ENCODE results near the gene ENGASE. TPM values are rescaled to one million over a fixed set of nuclear protein-coding genes. Genes with fewer than 3 reads are reported as not detected.

ENGASE gene
- total and polyA plus RNA-seq, 7 donors = 7.5 to 80.8 (median 26.7) TPM

DNA sequence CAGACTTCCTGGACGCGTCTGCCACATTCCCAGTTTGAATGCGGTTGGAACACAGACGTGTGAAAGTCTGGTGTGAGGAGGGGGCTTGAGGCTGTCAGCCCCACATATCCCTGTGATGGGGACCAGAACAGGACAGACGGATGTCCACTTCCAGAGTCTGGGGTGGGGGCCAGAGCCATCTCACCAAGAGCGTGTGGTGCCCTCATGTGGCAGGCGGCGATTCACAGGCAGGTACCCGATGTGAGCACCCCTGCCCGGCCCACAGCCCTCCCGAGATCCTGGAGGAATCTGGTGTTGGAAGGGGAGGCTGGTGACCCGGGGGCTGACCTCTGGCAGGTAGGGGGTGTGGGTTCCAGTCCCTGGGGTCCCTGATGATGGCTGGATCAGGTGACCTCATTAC is 51.5 kb downstream of the ENGASE start:
- ATAC-seq = peak; percentile 59 to 67 (median 67)
- WGBS, 3 donors = 31 to 35% (median 33%) methylated on average over 12 of the region's 12 CpGs
- no peaks in the 10 kb centered on the region for H3K9me3 ChIP-seq
- no peak overlapping the region for H3K4me3 ChIP-seq
- no peaks in the 10 kb centered on the region for H3K36me3 ChIP-seq (ENCODE audit: insufficient read depth in 1 of 2, low read depth in 1 of 2)
- H3K27me3 ChIP-seq (ENCODE audit: insufficient read depth in 3 of 3, low read length in 2 of 3) = peaks cover 0 to 82% (median 23%) of the 10 kb centered on the region in 3 donors
- H3K27ac ChIP-seq = no peak overlapping the region
- DNase-seq = no peak
- TF ChIP-seq, protein P1, sequence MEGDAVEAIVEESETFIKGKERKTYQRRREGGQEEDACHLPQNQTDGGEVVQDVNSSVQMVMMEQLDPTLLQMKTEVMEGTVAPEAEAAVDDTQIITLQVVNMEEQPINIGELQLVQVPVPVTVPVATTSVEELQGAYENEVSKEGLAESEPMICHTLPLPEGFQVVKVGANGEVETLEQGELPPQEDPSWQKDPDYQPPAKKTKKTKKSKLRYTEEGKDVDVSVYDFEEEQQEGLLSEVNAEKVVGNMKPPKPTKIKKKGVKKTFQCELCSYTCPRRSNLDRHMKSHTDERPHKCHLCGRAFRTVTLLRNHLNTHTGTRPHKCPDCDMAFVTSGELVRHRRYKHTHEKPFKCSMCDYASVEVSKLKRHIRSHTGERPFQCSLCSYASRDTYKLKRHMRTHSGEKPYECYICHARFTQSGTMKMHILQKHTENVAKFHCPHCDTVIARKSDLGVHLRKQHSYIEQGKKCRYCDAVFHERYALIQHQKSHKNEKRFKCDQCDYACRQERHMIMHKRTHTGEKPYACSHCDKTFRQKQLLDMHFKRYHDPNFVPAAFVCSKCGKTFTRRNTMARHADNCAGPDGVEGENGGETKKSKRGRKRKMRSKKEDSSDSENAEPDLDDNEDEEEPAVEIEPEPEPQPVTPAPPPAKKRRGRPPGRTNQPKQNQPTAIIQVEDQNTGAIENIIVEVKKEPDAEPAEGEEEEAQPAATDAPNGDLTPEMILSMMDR (IDR thresholded peaks at IDR 0.05) = peak; percentile 38
- intact Hi-C loops (cut with DNase I) = loop anchor here in 1 of 2 donors (10.0 kb wide), 1 partner anchor 59 kb away; no protein-coding TSS in a partner anchor
- no peaks in the 10 kb centered on the region for H3K4me1 ChIP-seq

DNA sequence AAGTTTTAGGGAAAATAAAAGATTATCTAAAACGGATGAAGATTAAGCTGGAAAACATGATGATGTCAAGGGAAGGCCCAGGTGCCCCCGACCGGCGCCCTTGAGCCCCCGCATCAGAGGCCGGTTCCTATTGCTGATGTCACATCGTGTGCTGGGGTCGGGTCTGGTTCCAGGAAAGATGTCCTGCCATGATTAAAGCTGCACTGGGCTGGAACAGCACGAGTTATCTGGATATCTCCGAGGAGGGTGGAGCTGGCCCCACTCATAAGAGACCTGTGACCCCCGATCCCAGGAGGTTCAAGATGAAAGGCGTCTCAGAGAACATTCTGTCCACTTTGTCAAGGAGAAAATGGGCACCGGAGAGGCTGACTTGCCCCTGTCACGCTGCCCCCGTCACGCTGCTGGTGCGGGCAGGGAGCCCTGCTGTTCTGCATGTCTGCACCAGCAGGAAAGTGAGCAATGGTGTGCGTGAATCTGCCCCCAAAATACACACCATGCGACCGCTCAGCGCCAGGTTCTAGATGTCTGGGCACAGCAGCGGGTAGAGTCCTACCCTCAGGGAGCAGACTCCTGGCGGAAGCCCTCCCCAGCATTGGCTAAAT is 53.0 kb downstream of the ENGASE start:
- no peak for DNase-seq
- WGBS, 3 donors = 57 to 66% (median 61%) methylated on average over 23 of the region's 23 CpGs
- Histone ChIP-seq H3K9me3 (no peaks in the 10 kb centered on the region), H3K27me3 (ENCODE audit: insufficient read depth in 3 of 3, low read length in 2 of 3) (peaks cover 0 to 71% (median 25%) of the 10 kb centered on the region in 3 donors), H3K36me3 (ENCODE audit: insufficient read depth in 1 of 2, low read depth in 1 of 2) (no peaks in the 10 kb centered on the region), H3K4me1 (no peaks in the 10 kb centered on the region), H3K4me3 (no peak overlapping the region), H3K27ac (no peak overlapping the region)
- ATAC-seq = no peak
- intact Hi-C loops (cut with DNase I) = loop anchor here in 1 of 2 donors (10.0 kb wide), 1 partner anchor 57 kb away; no protein-coding TSS in a partner anchor
- TF ChIP-seq, protein P1 (IDR thresholded peaks at IDR 0.05) = no peak

DNA sequence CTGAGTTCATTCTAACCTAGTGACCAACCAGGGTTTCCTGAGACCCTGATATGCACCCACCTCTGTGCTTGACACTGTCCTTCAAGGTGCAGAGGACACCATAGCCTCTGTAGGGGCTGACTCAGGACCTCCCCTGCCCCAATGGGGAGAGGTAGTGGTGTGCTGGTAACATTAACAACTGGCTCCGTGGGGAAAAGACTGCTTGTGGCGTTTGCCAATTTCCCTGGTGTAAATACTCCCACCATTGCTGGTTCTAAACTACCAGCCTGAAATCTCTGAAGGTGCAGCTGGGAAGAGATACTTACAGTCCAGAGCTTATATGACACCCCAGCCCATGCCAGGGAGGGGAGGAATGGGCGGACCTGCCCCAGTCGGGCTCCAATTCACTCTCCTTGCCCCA is 54.9 kb downstream of the ENGASE start:
- Histone ChIP-seq H3K9me3 (no peaks in the 10 kb centered on the region), H3K4me1 (no peaks in the 10 kb centered on the region), H3K27me3 (ENCODE audit: insufficient read depth in 3 of 3, low read length in 2 of 3) (peaks cover 0 to 69% (median 27%) of the 10 kb centered on the region in 3 donors), H3K36me3 (ENCODE audit: insufficient read depth in 1 of 2, low read depth in 1 of 2) (no peaks in the 10 kb centered on the region), H3K4me3 (no peak overlapping the region), H3K27ac (no peak overlapping the region)
- intact Hi-C loops (cut with DNase I) = loop anchor here in 1 of 2 donors (10.0 kb wide), 1 partner anchor 55 kb away; no protein-coding TSS in a partner anchor
- DNase-seq = no peak
- ATAC-seq = no peak
- TF ChIP-seq, protein P1 (IDR thresholded peaks at IDR 0.05) = no peak
- WGBS, 3 donors = 59 to 68% (median 68%) methylated on average over 4 of the region's 4 CpGs

DNA sequence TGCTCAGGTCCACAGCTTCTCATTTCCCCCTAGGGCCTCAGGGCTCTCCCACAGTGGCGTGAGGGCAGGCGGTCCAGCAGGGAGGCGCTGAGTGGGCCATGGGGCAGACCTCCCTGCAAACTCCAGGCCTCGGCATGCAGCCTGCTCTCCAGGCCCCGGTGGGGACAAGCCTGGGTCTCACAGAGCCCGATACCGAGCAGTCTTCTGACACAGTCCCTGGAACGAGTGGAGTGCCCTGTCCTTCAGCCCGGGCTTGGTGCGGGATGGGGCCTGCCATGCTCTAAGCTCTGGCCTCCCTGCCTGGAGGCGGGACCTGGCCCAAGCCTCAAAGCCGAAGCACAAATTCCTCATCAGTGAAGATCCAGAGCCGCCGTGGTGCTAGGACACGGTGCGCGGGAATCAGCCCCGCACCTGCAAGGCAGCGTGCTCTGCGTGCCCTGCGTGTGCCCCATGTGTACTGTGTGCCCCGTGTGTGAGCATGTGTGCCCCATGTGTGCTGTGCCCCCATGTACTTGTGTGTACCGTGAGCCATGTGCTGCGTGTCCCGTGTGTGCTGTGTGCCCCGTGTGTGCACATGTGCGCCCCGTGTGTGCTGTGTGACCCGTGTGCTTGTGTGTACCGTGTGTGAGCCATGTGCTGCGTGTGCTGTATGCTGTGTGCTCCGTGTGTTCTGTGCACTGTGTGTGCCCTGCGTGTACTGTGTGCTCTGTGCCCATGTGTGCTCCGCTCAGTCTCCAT is 56.1 kb downstream of the ENGASE start:
- H3K27me3 ChIP-seq (ENCODE audit: insufficient read depth in 3 of 3, low read length in 2 of 3) = peaks cover 0 to 69% (median 29%) of the 10 kb centered on the region in 3 donors
- H3K36me3 ChIP-seq (ENCODE audit: insufficient read depth in 1 of 2, low read depth in 1 of 2) = no peaks in the 10 kb centered on the region
- DNase-seq (no peak), ATAC-seq (no peak)
- no peaks in the 10 kb centered on the region for H3K9me3 ChIP-seq
- TF ChIP-seq, protein P1 (IDR thresholded peaks at IDR 0.05) = no peak
- no peaks in the 10 kb centered on the region for H3K4me1 ChIP-seq
- no peak overlapping the region for H3K4me3 ChIP-seq
- 84 to 88% (median 86%) methylated on average over 34 of the region's 34 CpGs for WGBS, 3 donors
- intact Hi-C loops (cut with DNase I) = no loop called here
- no peak overlapping the region for H3K27ac ChIP-seq

All from psoas muscle (tissue), 8 donors.